SU-DHL-6 (cell line): ENCODE data around the gene CDHR2.

ENCODE experiments used
- H2AFZ ChIP-seq: fragments of 200-600 bp; sonication (generic); 2 replicates; pipeline ENCODE4 v1.6.1; 2014; ENCODE audit warnings: low read depth, mild to moderate bottlenecking, moderate library complexity, mixed read lengths, antibody characterized with exemption, low read length; ENCODE audit not compliant: severe bottlenecking
- H3F3A ChIP-seq: fragments of 200-600 bp; shearing (Covaris generic); 2 replicates; pipeline ENCODE4 v1.6.0; 2016; ENCODE audit warnings: antibody characterized with exemption, mild to moderate bottlenecking; ENCODE audit not compliant: insufficient read depth
- H3K27ac ChIP-seq: fragments of 200-600 bp; sonication (generic); 2 replicates; pipeline ENCODE4 v1.5.1; 2016; ENCODE audit warnings: low read depth, mild to moderate bottlenecking, low read length, moderate library complexity, mixed read lengths
- H3K27me3 ChIP-seq: fragments of 200-600 bp; sonication (generic), shearing (Covaris generic); 2 replicates; pipeline ENCODE4 v1.6.0; 2014; ENCODE audit warnings: mild to moderate bottlenecking, low read length
- H3K36me3 ChIP-seq: fragments of 200-600 bp; sonication (generic); 2 replicates; pipeline ENCODE4 v1.6.1; 2014; ENCODE audit warnings: mild to moderate bottlenecking, low read length, mixed read lengths
- H3K4me2 ChIP-seq: fragments of 300-600, 200-600 bp; shearing (Covaris generic), sonication (generic); 2 replicates; pipeline ENCODE4 v1.6.0; 2014; ENCODE audit warnings: low read length, low read depth, mild to moderate bottlenecking; ENCODE audit not compliant: poor library complexity, severe bottlenecking
- H3K4me3 ChIP-seq: fragments of 200-600 bp; sonication (generic); 2 replicates; pipeline ENCODE4 v1.5.1; 2014; ENCODE audit warnings: antibody characterized with exemption, low read length, mild to moderate bottlenecking, mixed read lengths; ENCODE audit not compliant: insufficient read depth, poor library complexity, severe bottlenecking
- H3K79me2 ChIP-seq: fragments of 200-600 bp; sonication (generic); 2 replicates; pipeline ENCODE4 v1.6.1; 2014; ENCODE audit warnings: mild to moderate bottlenecking, low read length, moderate library complexity; ENCODE audit not compliant: insufficient read depth
- H3K9ac ChIP-seq: fragments of 200-600 bp; sonication (generic); 2 replicates; pipeline ENCODE4 v1.7.0; 2014; ENCODE audit warnings: mild to moderate bottlenecking, low read length
- H3K9me2 ChIP-seq: fragments of 200-600 bp; sonication (generic); replicated peaks from 2 replicates; pipeline ENCODE4 v1.6.1; 2014; ENCODE audit warnings: low read length; ENCODE audit not compliant: insufficient read depth
- H3K9me3 ChIP-seq: fragments of 200-600 bp; sonication (generic); 2 replicates; pipeline ENCODE4 v1.6.1; 2014; ENCODE audit warnings: low read length, mixed read lengths; ENCODE audit not compliant: insufficient read depth
- H4K20me1 ChIP-seq: fragments of 200-600 bp; sonication (generic); 2 replicates; pipeline ENCODE4 v1.6.1; 2014; ENCODE audit warnings: low read depth, mild to moderate bottlenecking, antibody characterized with exemption, low read length, moderate library complexity, mixed read lengths
- CTCF ChIP-seq: fragments of 200-600 bp; sonication (generic); IDR thresholded peaks from one replicate; pipeline ENCODE4 v1.5.1; 2017; ENCODE audit warnings: antibody characterized with exemption, mild to moderate bottlenecking, low read length, moderate library complexity; ENCODE audit not compliant: insufficient read depth, poor library complexity, severe bottlenecking
- EZH2phosphoT487 ChIP-seq: fragments of 200-600 bp; sonication (generic), shearing (Covaris generic); conservative IDR thresholded peaks from 2 replicates; pipeline ENCODE4 v1.6.1; 2018; ENCODE audit warnings: mild to moderate bottlenecking, antibody characterized with exemption, low read length, moderate library complexity, mixed read lengths

The CDHR2 gene

GRCh38 chr5:176537554-176538229 lies 11.4 kb upstream of the CDHR2 start:
- Histone ChIP-seq H3K36me3 (no peaks in the 10 kb centered on the region), H2AFZ (peak overlapping the region; percentile 69), H3K79me2 (peaks cover 34% of the 10 kb centered on the region), H3K9me3 (no peaks in the 10 kb centered on the region), H3K4me3 (peak overlapping the region; percentile 72), H3F3A (peaks cover 24% of the 10 kb centered on the region), H3K9ac (peak overlapping the region; percentile 79), H3K27ac (peak overlapping the region; percentile 91), H3K27me3 (no peaks in the 10 kb centered on the region), H3K9me2 (no peaks in the 10 kb centered on the region), H3K4me2 (peak overlapping the region; percentile 82), H4K20me1 (no peaks in the 10 kb centered on the region)
- TF ChIP-seq EZH2phosphoT487 (no peak), CTCF (no peak)

GRCh38 chr5:176538230-176538988 lies 10.7 kb upstream of the CDHR2 start:
- Histone ChIP-seq H3K27me3 (no peaks in the 10 kb centered on the region), H3K36me3 (no peaks in the 10 kb centered on the region), H3K79me2 (peaks cover 27% of the 10 kb centered on the region), H3K9ac (peak overlapping the region; percentile 19; the same call in 1 of the 2 replicates), H2AFZ (no peak overlapping the region), H4K20me1 (no peaks in the 10 kb centered on the region), H3K27ac (no peak overlapping the region), H3F3A (peaks cover 24% of the 10 kb centered on the region), H3K4me2 (peak overlapping the region; percentile 82), H3K4me3 (no peak overlapping the region), H3K9me3 (no peaks in the 10 kb centered on the region), H3K9me2 (no peaks in the 10 kb centered on the region)
- TF ChIP-seq CTCF (no peak), EZH2phosphoT487 (no peak)

- Histone ChIP-seq H3K4me2 (no peak overlapping the region), H3K27ac (no peak overlapping the region), H2AFZ (no peak overlapping the region)
These were observed 10.2 kb upstream of the CDHR2 start for GRCh38 chr5:176538989-176539384.

More at GRCh38 chr5:176538989-176539384, 10.2 kb upstream of the CDHR2 start:
- H3K9ac ChIP-seq: no peak overlapping the region
- peaks cover 21% of the 10 kb centered on the region for H3K79me2 ChIP-seq
- TF ChIP-seq EZH2phosphoT487: no peak
- no peak for TF ChIP-seq CTCF
- no peaks in the 10 kb centered on the region for H3K9me3 ChIP-seq
- H4K20me1 ChIP-seq: no peaks in the 10 kb centered on the region
- H3K4me3 ChIP-seq: no peak overlapping the region
- peaks cover 29% of the 10 kb centered on the region for H3F3A ChIP-seq
- no peaks in the 10 kb centered on the region for H3K9me2 ChIP-seq
- no peaks in the 10 kb centered on the region for H3K36me3 ChIP-seq
- H3K27me3 ChIP-seq: no peaks in the 10 kb centered on the region
